HG02852 (cell line): Measurements from ENCODE around the gene SLC16A3.
A peak's percentile ranks its signal among the peaks of the same experiment; 100 is the strongest.
"Not testable (repeated sequence)": the region's sequence is repeated elsewhere in the genome, so short reads cannot be mapped to it uniquely, and the experiment has no call there.

Experiments
- ATAC-seq: cut with Tn5 transposase; IDR thresholded peaks from one replicate; pipeline ENCODE4 v1.9.1; 2021; ENCODE audit warnings: mild to moderate bottlenecking, moderate library complexity; ENCODE audit not compliant: unreplicated experiment

SLC16A3 gene

DNA sequence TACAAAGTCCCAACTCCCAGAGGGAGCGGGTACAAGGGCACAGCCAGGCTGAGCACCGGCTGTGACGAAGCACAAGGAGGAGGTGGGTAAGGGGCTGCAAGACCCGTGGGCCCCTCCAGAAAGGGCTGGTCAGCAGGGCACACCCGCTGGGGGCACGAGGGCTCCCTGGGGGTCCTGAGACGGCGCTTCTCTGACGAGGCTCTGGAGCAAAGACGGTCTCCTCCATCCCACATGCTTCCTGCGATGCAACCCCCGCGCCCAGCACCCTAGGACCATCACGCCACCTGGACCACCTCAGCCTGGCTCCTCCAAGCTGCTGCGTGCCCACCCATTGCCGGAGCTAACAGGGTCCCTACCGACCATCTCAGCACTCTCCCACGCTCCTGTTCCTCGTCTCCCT lies 24.9 kb upstream of the SLC16A3 start:
- ATAC-seq, result no peak

DNA sequence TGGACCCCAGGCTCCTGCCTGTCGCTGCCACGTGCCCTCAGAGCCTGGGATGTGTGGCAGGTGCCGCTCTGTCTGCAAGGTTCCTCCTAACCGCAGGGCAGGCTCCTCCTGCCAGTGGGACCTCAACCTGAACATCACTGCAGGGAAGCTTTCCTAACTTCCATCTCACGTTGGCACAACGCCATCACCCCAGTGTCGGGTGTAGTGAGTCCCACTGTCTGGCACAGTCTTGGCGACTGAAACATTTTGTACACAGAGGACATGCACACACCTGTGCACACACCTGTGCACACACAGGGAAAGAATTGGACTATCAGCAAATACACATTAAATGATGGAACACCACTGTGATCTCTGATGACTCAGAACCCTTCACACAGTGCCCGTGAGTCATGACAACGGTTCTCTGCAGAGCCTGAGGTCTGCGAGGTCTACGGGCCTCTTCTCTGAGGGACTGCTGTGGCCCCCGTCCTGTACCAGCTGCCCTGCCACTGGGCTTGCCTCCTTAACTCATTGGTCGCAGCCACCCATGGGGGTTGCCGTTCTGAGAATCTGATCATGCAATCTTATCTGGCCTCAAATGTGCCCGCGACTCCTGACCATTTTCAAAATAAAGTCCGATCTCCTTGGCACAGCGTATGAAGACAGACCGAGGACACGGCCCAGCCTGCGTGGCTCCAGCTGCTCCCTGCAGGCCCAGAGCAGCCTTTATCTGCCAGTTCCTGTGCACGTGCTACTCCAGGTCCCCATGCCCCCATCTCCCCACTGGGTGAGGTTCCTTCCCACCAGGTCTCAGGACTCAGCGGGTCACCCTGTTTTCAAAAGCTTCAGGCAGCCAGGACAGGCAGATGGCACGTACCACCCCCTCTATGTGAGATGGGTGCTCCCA lies 23.8 kb upstream of the SLC16A3 start:
- ATAC-seq, result no peak

DNA sequence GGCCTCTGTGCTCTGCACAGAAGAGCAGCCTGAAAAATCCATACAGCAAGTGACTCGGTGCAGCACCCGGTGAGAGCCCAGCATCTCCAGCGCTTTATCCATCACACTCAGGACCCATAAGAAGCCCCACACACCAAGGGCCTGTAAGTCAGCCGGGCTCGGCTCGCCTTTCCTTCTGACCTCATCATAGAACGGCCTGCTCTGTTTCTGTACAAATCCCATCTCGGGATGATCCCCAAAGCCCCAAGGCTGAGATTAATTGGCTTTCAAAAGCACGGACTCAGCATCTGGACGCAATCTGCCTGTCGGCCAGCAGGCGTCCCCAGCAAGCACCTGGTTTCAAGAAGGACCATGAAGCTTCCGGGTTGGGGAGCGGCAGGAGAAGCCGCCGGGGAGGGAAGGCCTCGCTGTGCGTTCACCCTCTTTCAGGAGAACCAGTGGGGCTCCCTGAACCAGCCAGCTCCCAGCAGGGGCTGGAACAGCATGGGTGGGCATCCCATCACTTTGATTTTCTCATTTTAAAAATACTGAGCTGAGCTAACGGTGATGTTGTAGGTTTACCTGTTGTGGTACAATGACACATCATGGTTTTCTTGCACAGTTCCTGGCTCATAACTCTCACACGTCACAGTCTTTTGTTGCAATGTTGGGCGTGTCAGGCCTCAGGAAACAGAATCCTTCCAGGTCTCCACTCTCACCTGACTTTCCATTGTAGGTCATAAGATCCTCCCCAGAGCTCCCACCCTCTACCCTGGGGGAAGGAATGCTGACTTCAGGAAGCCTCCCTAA lies 22.9 kb upstream of the SLC16A3 start:
- ATAC-seq, result peak; percentile 65

DNA sequence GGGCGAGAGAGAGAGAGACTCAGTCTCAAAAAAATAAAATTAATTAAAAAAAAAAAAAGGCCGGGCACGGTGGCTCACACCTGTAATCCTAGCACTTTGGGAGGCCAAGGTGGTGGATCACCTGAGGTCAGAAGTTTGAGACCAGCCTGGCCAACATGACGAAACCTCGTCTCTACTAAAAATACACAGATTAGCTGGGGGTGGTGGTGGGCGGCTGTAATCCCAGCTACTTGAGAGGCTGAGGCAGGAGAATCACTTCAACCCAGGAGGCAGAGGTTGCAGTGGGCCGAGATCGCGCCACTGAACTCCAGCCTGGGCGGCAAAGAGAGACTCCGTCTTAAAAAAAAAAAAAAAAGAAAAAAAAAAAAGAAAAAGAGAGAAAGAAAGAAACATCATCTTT lies 18.2 kb upstream of the SLC16A3 start:
- not testable (repeated sequence) for ATAC-seq

DNA sequence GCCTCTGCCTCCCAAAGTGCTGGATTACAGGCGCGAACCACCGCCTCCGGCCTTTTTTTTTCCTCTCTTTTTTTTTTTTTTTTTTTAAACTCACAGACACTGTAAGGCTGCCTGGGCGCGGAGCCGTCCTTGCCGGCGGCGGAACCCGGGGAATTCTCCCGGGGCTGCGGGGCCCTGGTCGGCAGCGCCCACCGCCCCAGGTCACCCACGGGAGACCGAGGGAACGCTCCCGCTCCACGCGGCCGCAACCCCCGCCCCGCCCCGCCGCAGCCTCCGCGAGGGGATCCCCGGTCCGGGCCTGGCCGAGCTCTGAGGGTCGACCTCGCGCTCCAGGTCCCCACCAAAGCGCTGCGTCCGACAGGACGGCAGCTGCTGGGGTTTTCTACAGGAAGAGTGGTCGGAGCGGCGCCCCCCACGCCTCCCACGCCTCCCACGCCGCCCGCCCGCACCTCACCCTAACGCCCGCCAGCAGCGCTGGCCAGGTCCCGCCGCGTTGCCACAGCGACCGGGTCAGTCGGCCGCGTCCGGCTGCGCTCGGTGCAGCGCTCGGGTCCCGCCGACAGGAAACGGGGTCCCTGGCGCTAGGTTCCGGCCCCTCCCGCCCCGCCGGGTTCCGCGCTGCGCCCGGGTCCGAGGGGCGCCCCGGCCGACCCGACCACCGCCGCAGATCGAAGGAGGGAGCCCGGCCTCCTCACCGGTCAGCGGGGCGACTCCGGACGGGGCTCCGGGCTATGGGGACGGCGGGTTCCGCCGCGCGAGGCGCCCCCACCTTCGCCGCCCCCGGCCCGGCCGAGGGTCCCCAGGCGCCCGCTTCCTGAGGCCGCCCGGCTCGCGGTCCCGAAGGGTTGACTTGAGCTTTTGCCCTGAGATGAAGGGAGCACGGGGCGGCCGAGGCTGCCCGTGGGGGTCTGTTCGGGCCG lies 16.3 kb upstream of the SLC16A3 start, which contains the start of gene CCDC57:
Gene CCDC57 (minus strand): TSS at position 512 of the 920 bp plus-strand sequence. CDS start 10,898 bp downstream, outside the sequence.
- peak; percentile 56 for ATAC-seq

DNA sequence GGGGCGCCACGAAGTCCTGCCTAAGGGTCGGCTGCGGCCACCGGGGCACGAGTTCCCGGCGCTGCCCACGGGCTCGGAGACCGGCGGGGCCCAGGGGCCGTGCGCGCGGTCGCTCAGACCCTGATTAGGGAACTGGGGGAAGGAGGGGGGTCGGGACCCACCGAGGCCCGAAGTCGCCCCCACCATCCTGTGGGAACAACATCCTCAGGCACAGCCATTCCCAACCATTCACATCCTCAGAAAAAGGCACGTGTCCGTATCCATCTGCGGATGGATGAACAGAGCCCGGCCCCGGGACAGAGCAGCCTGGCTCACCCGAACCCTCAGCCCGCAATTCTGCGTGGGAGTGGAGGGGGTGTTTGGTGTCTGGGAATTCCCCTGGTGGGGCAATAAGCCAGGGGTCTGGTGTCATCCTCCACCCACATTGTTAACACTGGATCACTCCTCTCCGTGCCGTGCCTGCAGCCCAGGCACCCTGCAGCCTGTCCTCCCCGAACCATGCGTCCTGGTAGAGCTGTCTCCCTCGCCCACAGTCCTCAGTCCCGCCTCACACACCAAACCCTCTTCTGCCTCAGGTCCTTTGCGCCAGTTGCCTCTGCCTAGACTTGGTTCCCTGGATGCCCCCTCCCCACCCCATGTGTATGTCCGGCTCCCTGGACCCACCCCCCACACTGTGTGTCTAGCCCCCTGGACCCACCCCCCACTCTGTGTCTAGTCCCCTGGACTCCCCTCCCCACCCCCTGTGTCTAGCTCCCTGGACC lies 15.4 kb upstream of the SLC16A3 start:
- ATAC-seq, result peak; percentile 10

DNA sequence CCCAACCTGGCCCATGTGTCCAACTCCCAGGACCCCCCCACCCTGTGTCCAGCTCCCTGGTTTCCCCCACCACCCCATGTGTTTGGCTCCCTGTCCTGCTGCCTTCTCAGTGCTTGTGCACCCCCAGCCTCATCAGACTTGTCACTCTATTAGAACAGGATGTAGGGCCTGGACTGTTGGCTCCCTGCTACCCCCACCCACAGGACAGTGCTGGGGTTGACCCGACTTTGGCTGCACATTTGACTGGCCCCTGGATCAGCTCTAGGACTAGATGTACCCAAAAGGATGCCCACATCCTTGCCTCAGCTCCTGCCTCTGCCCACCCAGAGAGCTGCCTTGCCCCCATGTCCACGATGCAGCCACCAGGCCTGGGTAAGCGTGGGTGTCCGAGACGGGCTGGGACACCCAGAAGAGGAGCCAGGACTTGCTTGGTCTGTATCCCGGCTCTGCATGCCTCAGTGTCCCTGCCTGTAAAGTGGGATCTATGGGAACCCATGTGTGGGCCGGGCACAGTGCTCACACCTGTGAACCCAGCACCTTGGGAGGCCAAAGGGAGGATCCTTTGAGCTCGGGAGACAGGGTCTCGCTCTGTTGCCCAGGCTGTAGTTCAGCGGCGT lies 14.7 kb upstream of the SLC16A3 start:
- no peak for ATAC-seq

DNA sequence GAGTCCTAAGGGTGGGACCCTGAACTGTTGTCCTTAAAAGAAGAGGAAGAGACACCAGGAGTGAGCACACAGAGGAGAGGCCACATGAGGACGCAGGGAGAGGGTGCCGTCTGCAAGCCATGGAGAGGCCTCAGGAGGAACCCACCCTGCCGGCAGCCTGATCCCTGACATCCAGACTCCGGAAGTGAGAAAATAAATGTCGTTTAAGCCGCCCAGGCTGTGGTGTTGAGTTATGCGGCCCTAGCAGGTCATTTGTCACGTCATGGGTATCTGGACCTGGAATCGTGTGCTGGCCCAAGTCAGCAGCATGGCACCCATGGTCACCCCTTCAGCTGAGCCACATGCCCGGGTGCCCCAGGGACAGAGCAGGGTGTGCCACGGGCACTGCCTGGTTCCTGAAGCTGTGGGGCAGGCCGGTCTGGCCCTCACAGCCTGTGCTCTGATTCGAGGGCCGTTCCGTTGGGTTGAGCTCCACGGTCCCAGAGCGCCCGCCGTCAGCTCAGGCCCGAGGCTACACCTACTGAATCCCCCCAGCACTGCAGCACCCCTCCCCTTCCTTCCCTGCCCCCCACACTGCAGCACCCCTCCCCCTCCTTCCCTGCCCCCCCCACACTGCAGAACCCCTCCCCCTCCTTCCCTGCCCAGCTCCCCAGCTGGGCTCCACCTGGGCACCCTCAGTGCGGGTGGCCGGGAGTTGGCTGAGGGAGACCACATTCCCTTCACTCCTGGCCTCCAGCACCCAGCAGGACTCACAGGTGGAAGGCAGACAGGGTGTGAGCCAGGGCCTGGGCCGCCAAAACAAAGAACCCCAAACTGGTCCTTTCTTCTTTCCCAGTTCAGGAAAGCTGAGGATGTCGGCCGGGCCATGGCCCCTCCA lies 13.5 kb upstream of the SLC16A3 start:
- ATAC-seq, result no peak

DNA sequence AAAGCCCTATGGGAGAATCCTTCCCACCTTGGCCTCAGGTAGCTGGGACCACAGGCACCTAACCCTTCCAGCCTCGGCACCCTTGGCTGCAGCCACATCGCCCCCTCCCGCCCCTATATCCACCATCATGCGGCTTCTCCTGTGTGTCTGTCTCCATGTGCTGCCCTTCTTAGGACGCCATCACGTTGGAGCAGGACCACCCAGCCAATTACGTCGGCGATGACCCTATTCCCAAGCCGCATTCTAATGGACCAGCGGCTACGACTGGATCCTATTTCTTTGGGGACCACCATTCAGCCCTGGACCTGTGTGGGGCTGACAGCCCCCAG lies 12.9 kb upstream of the SLC16A3 start:
- ATAC-seq, result no peak

DNA sequence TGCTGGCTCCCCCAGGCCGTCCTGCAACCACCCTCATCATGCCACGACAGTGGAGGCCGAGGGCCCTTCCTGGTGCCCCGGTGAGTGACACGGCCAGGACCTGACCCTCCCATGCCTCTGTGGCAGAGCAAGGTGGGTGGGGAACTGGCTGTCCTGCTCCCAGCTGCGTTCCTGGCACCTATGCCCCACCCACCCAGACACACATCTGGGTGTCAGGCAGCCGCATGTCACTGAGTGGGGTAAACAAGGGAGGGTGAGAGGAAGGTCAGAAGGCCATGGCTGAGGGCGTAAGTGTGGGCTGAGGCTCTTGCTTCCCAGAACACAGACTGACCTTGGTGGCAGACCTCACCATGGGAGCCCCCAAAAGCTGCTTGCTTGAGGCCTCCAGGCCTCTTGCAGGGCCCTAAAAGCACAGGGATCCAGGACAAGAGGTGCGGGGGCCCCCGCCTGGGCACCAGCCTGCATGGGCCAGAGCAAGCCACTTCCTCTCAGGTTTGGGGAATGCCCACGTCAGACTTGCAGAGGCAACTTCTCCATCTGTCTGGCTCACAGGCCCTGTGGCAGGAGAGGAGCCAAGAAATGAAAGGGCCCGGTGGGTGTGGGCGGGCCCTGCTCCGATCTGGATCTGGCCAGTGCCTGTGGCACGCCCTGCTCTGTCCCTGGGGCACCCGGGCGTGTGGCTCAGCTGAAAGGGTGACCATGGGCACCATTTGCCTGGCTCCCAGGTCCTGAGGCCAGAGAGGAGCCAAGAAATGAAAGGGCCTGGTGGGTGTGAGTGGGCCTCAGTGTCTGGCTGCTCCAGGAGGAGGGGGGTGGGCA lies 12.3 kb upstream of the SLC16A3 start:
- ATAC-seq, result no peak

DNA sequence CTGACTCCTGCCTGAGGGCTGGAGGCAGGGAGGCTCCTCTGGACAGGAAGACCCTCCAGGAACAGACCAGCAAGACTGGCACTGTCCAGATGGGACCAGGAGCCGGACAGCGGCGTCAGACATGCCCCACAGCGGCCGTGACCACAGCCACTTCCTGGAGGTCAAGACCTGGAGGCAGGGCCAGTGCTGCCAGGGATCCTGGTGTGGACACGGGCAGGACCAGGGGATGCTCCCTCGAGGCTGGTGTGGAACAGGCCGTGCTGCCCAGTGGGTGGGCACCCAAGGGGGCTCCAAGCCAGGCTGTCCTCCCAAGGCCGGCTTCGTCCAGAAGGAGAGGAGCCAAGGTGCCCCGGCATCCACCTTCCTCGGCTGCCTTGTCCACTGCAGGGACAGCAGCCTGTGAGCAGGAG lies 11.7 kb upstream of the SLC16A3 start:
- no peak for ATAC-seq

DNA sequence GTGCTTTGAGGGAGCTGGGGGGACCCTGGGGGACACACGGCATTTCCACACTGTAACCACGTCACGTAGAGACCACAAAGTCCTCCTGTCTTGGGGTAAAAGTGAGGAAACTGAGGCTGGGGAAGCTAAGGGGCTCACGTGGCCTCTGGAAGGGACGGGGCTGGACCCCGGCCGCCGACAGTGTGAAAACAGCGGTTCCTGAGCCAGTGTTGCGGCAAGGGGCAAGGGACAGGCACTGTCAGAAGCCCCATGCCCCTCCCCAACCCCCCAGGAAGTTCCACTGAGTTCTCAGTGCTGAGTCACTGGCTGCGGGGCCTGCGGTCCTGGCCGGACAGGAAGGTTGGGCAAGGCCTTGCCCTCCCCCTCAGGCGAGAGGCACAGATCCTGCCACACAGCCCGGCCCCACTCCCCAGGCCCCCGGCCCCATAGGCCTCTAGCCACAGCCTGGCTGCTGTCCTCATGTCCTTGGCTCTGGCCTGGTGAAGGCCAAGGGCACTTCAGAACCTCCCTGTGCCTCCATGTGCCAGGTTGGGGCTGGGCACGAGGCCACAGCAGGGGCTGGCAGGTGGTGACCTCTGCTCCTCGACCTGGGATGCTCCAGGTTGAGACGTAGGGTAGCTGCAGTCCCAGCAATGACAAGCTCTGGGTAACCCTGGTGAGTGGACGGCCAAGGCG lies 11.2 kb upstream of the SLC16A3 start:
- no peak for ATAC-seq

DNA sequence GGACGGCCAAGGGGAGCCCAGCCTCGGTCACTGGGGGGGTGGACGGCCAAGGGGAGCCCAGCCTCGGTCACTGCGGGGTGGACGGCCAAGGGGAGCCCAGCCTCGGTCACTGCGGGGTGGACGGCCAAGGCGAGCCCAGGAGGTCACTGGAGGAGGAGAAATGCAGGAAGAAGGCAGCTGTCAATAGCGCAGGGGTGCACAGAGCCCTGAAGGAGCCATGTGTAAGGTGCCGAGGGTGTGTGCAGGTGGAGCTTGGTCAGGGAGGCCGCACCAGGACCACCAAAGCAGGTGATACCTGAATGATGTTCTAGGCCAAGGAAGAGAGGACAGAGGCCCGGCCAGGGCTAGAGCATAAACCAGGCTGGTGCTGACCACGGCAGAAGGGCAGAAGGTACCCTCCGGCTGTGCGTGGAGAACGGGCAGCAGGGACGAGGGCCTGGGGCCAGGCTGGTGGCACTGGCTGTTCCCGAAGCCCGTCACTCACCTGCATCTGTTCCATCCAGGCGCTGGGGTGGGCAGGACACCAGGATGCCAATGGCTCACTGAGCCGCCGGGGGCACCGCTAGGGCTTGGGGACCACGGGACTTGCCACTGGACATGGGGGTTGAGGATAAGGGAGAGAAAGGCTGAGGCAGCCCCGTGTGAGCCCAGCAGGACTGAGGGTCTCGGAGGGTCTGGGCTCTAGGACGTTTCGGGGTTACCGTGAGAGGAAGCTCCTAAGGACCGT lies 10.3 kb upstream of the SLC16A3 start:
- no peak for ATAC-seq

DNA sequence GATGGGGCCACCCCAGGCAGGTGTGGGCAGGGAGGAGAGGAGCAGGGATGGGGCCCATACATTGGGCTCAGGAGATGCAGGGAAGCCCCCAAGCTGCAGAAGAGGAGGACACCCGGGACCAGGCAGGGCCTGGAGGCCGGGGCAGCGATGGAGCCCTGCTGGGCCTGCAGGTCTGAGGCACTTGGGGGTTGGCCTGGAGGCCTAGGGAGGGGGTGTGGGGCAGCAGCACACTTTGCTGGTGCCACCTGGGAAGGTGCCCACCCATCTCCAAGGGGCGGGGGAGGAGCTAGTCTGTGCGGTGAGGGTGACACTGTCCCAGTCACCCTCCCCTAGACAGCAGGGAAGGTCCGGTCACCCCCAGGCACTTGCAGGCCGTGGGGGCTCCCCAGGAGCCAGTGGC lies 9.8 kb upstream of the SLC16A3 start:
- no peak for ATAC-seq

DNA sequence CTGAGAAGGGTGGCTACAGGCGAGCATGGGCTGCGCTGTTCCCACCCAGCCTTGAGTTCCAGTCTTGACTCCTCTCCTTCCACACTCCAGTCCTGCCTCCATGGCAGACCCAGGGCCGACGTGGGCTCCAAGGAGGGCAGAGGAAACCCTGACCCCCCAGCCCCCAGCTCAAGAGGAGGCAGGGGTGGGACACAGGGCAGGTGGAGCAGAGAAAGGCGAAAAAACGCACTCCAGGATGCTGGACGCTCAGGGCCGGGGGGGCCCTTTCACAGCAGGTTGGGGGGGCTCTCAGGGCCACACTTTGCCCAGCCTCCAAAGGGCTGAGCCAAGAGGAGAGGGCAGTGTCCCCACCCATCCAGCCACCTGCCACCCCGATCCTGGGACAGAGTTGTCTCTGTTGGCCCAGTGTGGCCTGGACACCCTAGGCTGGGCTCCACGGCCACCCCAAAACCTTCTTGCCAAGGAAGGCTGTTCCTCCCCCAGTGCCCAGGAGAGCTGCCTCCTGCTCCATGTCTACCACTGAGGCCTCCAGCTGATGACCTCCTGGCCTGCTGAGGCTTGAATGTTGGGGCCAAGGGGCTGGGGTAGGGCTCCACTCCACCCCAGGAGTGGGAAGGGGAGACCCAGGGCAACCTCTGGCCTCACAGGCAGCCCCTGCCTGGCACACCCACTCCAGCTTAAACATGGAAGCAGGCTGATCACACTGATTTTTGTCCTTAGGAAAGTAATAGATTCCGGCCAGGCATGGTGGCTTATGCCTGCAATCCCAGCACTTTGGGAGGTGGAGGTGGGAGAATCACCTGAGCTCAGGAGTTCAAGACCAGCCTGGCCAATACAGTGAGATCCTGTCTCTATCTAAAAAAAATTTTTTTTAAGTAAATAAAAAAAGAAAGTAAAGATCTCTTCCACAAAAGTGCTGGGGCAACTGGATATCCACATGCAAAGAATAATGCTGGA lies 8.8 kb upstream of the SLC16A3 start:
- no peak for ATAC-seq
